Stimulated activated CD4-positive, alpha-beta T cell treated with anti-CD3 and anti-CD28 coated beads, Interleukin-2, amount 100 ng/mL, for 48 hours (primary cell): Measurements from ENCODE around the gene FAM171A2.
A peak's percentile ranks its signal among the peaks of the same experiment; 100 is the strongest.
"Not testable (repeated sequence)": the region's sequence is repeated elsewhere in the genome, so short reads cannot be mapped to it uniquely, and the experiment has no call there.

ENCODE experiments used
- DNase-seq, 2 donors: peaks; one replicate each; pipeline ENCODE4 v3.0.0-alpha.2; 2020

Gene FAM171A2

GRCh38 chr17:44360144-44360533 lies 3.5 kb downstream of the FAM171A2 start:
- DNase-seq, result no peak

- no peak for DNase-seq
Observed at GRCh38 chr17:44359458-44360143, 4.1 kb downstream of the FAM171A2 start.

DNA sequence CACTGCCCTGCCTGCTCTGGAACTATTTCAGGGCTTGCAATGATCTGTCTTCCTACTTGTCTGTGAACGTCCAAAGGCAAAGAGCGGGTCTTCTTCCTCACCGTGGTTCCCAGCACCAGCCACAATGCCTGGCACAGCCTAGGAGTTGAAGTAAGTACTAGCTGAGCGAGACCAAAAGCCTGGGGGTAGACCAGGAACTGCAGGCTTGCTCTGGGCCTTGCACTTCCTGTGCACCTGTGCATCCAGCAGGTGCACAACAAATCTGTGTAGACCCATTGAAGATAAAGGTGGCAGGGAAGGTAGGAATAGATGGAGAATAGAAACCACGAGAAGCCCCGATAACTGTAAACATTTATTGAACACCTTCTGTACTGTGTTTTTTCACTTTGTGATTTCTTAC lies 4.6 kb downstream of the FAM171A2 start:
- DNase-seq, result no peak

- no peak for DNase-seq
Observed at GRCh38 chr17:44358066-44358465, 5.6 kb downstream of the FAM171A2 start.

DNA sequence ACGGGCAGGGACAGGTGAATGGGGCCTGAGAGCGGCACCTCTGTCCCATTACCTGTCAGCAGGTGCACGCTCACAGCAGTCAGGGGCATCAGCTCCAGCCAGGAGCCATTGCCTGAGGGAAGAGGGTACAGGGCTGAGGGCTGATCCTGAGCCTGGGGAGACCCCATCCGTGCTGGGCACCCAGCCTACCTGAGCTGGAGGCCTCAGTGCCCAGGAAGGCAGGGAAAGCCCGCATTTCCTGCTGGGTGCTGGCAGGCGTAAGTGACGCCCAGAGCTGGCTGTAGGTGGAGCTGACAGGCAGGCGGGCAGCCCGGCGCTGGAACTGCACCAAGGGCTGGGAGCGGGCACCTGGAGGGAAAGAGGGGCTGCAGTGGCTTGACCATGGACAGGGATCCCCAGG lies 7.4 kb downstream of the FAM171A2 start:
- DNase-seq, result no peak

- DNase-seq, result no peak
Observed at GRCh38 chr17:44355642-44356099, 8.0 kb downstream of the FAM171A2 start.

DNA sequence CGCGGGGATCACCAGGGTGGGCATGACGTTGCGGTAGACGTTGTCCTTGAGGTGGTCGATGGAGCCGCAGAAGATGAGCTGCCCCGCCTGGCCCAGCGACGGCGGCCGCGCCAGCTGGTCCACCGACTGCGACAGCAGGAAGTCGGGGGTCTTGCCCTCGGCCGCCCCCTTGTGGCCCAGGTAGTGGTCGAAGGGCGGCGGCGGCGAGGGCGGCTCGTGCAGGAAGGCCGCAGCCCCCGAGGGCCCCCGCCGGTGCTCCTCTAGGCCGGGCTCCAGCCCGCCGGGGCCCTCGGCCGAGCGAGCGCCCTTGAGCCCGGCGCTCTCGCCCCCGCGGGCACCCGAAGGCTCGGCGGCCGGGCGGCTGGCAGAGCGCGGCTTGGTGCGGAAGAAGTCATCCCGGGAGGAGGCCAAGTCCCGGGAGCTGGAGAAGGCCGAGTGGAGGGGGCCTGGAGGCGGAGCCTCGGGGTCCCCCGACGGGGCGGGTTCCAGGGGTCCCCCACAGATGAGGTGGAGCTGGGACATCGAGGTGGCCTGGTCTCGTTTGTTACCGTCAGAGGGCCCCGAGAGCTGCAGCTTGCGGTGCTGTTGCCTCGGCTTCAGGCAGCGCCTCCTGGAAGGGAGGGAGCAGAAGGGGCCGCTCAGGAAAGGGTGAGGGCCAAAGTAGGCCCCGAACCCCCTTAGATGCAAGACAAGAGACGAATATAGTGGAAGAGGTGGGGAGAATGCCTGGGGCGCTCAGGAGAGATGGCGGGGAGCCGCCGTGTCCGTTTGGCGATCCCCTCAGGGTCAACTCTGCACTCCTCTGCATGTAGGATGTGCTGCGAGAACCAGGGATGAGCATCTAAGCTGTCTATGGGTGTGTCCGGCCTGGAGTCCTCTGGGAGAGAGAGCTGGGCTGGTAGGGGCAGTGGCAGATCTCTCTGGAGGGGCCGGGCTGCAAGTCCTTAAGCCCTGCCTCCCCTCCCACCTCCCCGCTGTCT lies 8.8 kb downstream of the FAM171A2 start:
- DNase-seq, result peak; percentile 39 to 58

DNA sequence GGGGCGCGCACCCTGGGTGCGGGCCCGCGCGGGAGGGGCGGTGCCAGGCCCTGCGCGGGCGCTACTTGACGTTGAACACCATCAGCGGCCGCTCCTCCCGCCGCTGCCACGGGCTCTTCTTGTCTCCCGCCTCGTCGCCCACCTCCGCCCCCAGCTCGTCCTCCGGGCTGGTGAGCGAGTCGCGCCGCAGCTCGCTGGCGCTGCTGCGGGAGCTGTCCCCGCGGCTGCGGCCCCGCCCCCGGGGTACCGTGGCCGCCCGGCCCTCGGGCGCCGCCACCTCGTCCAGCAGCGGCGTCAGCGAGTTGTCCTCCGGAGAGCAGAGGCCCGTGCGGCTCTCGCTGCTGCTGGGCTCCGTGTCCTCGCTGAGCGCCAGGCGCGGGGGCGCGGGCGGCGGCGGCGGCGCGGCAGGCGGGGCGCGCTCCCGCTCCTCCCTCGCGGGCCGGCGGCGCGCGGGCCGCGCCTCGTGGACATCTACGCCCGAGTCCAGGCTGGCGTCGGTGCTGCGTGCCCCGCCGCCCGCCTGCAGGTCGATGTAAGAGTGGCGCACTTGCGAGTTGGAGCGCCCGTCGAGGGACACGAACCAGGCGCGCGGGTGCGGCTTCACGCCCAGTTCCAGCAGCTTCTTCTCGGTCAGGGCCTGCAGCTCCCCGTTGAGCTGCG lies 9.9 kb downstream of the FAM171A2 start:
- no peak for DNase-seq

- no peak for DNase-seq
Observed at GRCh38 chr17:44352828-44353671, 10.6 kb downstream of the FAM171A2 start.

GRCh38 chr17:44351961-44352827 lies 11.5 kb downstream of the FAM171A2 start:
- no peak for DNase-seq

DNA sequence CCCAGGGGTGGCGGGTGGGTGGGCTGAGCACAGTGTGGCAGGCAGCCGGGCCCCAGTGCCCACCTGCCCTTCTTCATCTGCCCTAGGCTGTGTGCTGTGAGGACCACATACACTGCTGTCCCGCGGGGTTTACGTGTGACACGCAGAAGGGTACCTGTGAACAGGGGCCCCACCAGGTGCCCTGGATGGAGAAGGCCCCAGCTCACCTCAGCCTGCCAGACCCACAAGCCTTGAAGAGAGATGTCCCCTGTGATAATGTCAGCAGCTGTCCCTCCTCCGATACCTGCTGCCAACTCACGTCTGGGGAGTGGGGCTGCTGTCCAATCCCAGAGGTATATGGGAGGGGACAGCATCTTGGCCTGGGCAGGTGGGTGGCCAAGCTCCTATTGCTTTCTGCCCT lies 12.2 kb downstream of the FAM171A2 start:
- DNase-seq, result no peak

DNA sequence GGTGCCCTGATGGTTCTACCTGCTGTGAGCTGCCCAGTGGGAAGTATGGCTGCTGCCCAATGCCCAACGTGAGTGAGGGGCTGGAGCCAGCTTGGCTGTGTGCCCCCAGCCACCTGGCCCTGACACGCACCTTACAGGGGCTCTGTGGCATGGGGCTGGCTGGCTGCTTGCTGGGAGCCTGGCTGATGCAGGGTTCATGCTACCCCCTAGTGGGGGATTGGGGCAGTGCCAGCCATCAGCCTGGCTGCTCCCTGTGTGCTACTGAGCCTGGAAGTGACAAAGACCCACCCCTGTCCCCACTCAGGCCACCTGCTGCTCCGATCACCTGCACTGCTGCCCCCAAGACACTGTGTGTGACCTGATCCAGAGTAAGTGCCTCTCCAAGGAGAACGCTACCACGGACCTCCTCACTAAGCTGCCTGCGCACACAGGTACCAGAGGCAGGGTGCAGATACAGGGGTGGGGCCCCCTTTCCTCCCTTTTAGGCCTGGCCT lies 12.9 kb downstream of the FAM171A2 start:
- peak; percentile 70 to 75 for DNase-seq

DNA sequence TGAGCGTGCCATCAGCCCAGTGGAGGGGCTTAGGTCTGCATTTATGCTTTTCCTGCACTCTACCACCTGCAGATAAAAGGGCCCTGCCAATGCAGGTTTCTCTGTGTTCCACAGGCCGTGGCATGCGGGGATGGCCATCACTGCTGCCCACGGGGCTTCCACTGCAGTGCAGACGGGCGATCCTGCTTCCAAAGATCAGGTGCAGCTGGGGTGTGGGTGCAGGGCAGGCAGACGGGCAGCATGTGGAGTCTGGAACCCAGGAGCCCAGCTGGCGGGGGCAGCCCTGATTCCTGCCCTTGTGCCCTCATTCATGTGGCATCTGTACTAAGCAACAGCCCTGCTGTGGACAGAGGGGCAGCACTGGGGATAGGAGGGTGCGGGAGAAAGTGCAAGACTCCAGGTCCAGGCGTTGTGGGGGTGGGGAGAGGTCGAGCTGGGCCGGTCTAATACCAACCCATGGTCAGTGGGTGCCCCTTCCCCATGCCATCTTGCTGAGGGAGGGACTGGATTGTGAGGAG lies 14.0 kb downstream of the FAM171A2 start:
- DNase-seq, result no peak

DNA sequence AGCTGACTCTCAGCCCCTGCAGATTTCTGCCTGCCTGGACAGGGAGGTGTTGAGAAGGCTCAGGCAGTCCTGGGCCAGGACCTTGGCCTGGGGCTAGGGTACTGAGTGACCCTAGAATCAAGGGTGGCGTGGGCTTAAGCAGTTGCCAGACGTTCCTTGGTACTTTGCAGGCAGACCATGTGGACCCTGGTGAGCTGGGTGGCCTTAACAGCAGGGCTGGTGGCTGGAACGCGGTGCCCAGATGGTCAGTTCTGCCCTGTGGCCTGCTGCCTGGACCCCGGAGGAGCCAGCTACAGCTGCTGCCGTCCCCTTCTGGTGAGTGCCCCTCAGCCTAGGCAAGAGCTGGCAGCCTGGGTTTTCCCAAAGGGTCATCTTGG lies 14.7 kb downstream of the FAM171A2 start:
- no peak for DNase-seq

- no peak for DNase-seq
Observed at GRCh38 chr17:44348234-44348987, 15.2 kb downstream of the FAM171A2 start.

DNA sequence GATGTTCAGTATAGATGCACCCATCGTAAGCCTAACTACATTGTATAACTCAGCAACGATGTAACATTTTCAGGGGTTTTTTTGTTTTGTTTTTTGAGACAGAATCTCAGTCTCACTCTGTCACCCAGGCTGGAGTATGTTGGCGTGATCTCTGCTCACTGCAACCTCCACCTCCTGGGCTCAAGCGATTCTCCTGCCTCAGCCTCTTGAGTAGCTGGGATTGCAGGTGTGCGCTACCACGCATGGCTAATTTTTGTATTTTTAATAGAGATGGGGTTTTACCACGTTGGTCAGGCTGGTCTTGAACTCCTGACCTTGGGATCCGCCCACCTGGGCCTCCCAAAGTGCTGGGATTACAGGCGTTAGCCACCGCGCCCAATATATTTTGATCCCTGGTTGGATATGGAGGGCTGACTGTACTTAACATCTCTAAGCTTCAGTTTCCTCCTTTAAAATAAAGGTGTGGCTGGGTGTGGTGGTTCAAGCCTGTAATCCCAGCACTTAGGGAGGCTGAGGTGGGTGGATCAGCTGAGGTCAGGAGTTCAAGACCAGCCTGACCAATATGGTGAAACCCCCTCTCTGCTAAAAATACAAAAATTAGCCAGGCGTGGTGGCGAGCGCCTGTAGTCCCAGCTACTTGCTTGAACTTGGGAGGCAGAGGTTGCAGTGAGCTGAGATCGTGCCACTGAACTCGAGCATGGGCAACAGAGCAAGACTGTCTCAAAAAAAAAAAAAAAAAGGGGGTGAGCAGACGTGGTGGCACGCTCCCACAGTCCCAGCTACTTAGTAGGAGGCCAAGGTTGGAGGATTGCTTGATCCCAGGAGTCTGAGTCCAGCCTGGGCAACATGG lies 16.2 kb downstream of the FAM171A2 start:
- not testable (repeated sequence) for DNase-seq

- no peak for DNase-seq
Observed at GRCh38 chr17:44346064-44346844, 17.4 kb downstream of the FAM171A2 start.

GRCh38 chr17:44345454-44346026 lies 18.1 kb downstream of the FAM171A2 start:
- DNase-seq, result peak in 1 of 2 donors; percentile 30
